Lung (tissue), 12 donors: Measurements from ENCODE around the gene DRAM1. TPM values are rescaled to one million over a fixed set of nuclear protein-coding genes. Genes with fewer than 3 reads are reported as not detected.
"Not testable (repeated sequence)": the region's sequence is repeated elsewhere in the genome, so short reads cannot be mapped to it uniquely, and the experiment has no call there.

ENCODE experiments used
- ATAC-seq: fragments of 200-7000 bp; cut with Tn5 transposase; one replicate; pipeline ENCODE4 v1.9.1; 2020; ENCODE audit warnings: moderate number of reproducible peaks; ENCODE audit not compliant: insufficient read depth, low FRiP score
- DNase-seq, 3 donors: peaks; one replicate each; pipeline ENCODE4 v3.0.0-alpha.2; 2013 to 2017
- H3K27ac ChIP-seq, 2 donors: one replicate each; pipeline ENCODE4 v1.5.1; 2013; ENCODE audit warnings: mild to moderate bottlenecking in 2 of 2, moderate library complexity in 2 of 2, control low read depth in 1 of 2, inconsistent platforms in 1 of 2, low read depth in 1 of 2, low read length in 1 of 2
- H3K27me3 ChIP-seq, 3 donors: one replicate each; pipeline ENCODE4 v1.5.1; 2013; ENCODE audit warnings: low read length in 2 of 3; ENCODE audit not compliant: control insufficient read depth in 3 of 3, insufficient read depth in 3 of 3
- H3K36me3 ChIP-seq, 4 donors: one replicate each; pipeline ENCODE4 v1.5.1; 2013; ENCODE audit warnings: low read length in 4 of 4, mild to moderate bottlenecking in 1 of 4, moderate library complexity in 1 of 4; ENCODE audit not compliant: control insufficient read depth in 4 of 4, insufficient read depth in 4 of 4
- H3K4me1 ChIP-seq, 5 donors: one replicate each; pipeline ENCODE4 v1.5.1; 2013; ENCODE audit warnings: low read length in 5 of 5, mild to moderate bottlenecking in 2 of 5, moderate library complexity in 1 of 5; ENCODE audit not compliant: control insufficient read depth in 5 of 5, insufficient read depth in 5 of 5
- H3K4me3 ChIP-seq: one replicate; pipeline ENCODE4 v1.5.1; 2013; ENCODE audit warnings: mild to moderate bottlenecking, control low read depth, moderate library complexity
- H3K9ac ChIP-seq, 2 donors: one replicate each; pipeline ENCODE4 v1.5.1; 2013; ENCODE audit warnings: low read length in 2 of 2, control low read depth in 1 of 2; ENCODE audit not compliant: insufficient read depth in 1 of 2
- H3K9me3 ChIP-seq, 4 donors: one replicate each; pipeline ENCODE4 v1.5.1; 2013; ENCODE audit warnings: low read length in 3 of 4, mild to moderate bottlenecking in 1 of 4, moderate library complexity in 1 of 4; ENCODE audit not compliant: control insufficient read depth in 4 of 4, insufficient read depth in 3 of 4
- CTCF ChIP-seq: IDR thresholded peaks from 2 replicates; pipeline ENCODE4 v1.5.1; 2012; ENCODE audit warnings: mild to moderate bottlenecking; ENCODE audit errors: control extremely low read depth, extremely low read depth
- WGBS, 2 donors: extraction: QIAGEN DNeasy Blood & Tissue Kit; methylation state at CpG; one replicate each; pipeline ENCODE4 v1.1.7; 2013; 5-methylcytosine and 5-hydroxymethylcytosine counted together
- polyA plus RNA-seq, 2 donors: library from polyadenylated mRNA; stranded (reverse); fragments of 200-250 nt; gene quantifications; one replicate each; pipeline ENCODE4 v1.2.1, GENCODE V29; 2013
- total RNA-seq, 2 donors: library from RNA; depleted of rRNA in 1 of 2; stranded (reverse); fragments of >200 nt in 1 of 2; gene quantifications; one replicate each; pipeline ENCODE4 v1.2.1, GENCODE V29; 2014 to 2021
- donor health status: control.
- donor health status: control.
- donor health status: Bipolar disorder and iron deficiency.
- donor health status: healthy.
- donor health status: DM: yes; HTN: yes; CAD: no.

Gene DRAM1
- total and polyA plus RNA-seq, 4 donors, result 64.5 to 95.2 (median 74.7) TPM

GRCh38 chr12:101884174-101884573 is 6.8 kb downstream of the DRAM1 start:
- WGBS, 2 donors, result 78 to 84% methylated on average over 3 of the region's 3 CpGs
- no peak for ATAC-seq
- no peaks in the 10 kb centered on the region for H3K9me3 ChIP-seq
- no peaks in the 10 kb centered on the region for H3K27me3 ChIP-seq
- TF ChIP-seq CTCF, result no peak
- no peak overlapping the region for H3K27ac ChIP-seq
- DNase-seq, result no peak
- H3K4me3 ChIP-seq, result no peak overlapping the region
- peaks cover 0 to 4% (median 0%) of the 10 kb centered on the region in 4 donors for H3K36me3 ChIP-seq
- H3K9ac ChIP-seq, result no peak overlapping the region
- H3K4me1 ChIP-seq, result peaks cover 0 to 6% (median 2%) of the 10 kb centered on the region in 5 donors

GRCh38 chr12:101884781-101885340 is 7.5 kb downstream of the DRAM1 start:
- H3K9me3 ChIP-seq, H3K27ac ChIP-seq, ATAC-seq, DNase-seq, H3K4me1 ChIP-seq, H3K36me3 ChIP-seq, H3K27me3 ChIP-seq, H3K9ac ChIP-seq, H3K4me3 ChIP-seq: not testable (repeated sequence)
- 77% methylated on average over 10 of the region's 10 CpGs for WGBS, 2 donors

- H3K9ac ChIP-seq, result no peak overlapping the region
- no peaks in the 10 kb centered on the region for H3K27me3 ChIP-seq
- peaks cover 0 to 3% (median 0%) of the 10 kb centered on the region in 4 donors for H3K36me3 ChIP-seq
- no peaks in the 10 kb centered on the region for H3K9me3 ChIP-seq
- no peak for DNase-seq
- TF ChIP-seq CTCF, result no peak
- H3K27ac ChIP-seq, result no peak overlapping the region
- no peak overlapping the region for H3K4me3 ChIP-seq
- no peak for ATAC-seq
- 71 to 86% methylated on average over 4 of the region's 4 CpGs for WGBS, 2 donors
- peaks cover 0 to 4% (median 4%) of the 10 kb centered on the region in 5 donors for H3K4me1 ChIP-seq
Measured at GRCh38 chr12:101885912-101886561, 8.7 kb downstream of the DRAM1 start.

- no peak overlapping the region for H3K4me3 ChIP-seq
- DNase-seq, result no peak
- no peak for TF ChIP-seq CTCF
- peaks cover 4 to 9% (median 8%) of the 10 kb centered on the region in 5 donors for H3K4me1 ChIP-seq
- H3K9me3 ChIP-seq, result no peaks in the 10 kb centered on the region
- no peaks in the 10 kb centered on the region for H3K27me3 ChIP-seq
- no peak overlapping the region for H3K9ac ChIP-seq
- peak overlapping the region in 1 of 2 donors; percentile 33 for H3K27ac ChIP-seq
- no peaks in the 10 kb centered on the region for H3K36me3 ChIP-seq
- no peak for ATAC-seq
- WGBS, 2 donors, result 23 to 29% methylated on average over 6 of the region's 6 CpGs
Measured at GRCh38 chr12:101889211-101889752, 11.9 kb downstream of the DRAM1 start.
